ENCODE data around the gene LENG1.

The LENG1 gene

GRCh38 chr19:54191811-54192453 lies 32.4 kb upstream of the LENG1 start:
- TF ChIP-seq HDGF (IDR thresholded peaks at IDR 0.05; ENCODE audit: borderline replicate concordance) (no peak), L3MBTL2 (conservative IDR thresholded peaks at IDR 0.05) (no peak), SUZ12 (IDR thresholded peaks at IDR 0.05) (no peak), FOXK2 (IDR thresholded peaks at IDR 0.05) (no peak), FOXA1 (IDR thresholded peaks at IDR 0.05) (no peak), ARNT (IDR thresholded peaks at IDR 0.05) (no peak), CTBP1 (IDR thresholded peaks at IDR 0.05; ENCODE audit: borderline replicate concordance) (no peak), BHLHE40 (IDR thresholded peaks at IDR 0.05; ENCODE audit: borderline replicate concordance) (no peak), ELF4 (IDR thresholded peaks at IDR 0.05) (no peak), PKNOX1 (IDR thresholded peaks at IDR 0.05) (no peak), FOXM1 (IDR thresholded peaks at IDR 0.05; ENCODE audit: borderline replicate concordance) (no peak), NFRKB (IDR thresholded peaks at IDR 0.05) (no peak), LEF1 (IDR thresholded peaks at IDR 0.05; ENCODE audit: borderline replicate concordance) (no peak)
- POLR2A ChIA-PET: interaction anchor here (0.9 to 5.7 kb wide), 5 partner anchors 8 to 55 kb away, joined by 4 to 76 read pairs (median 5); partner anchors contain the start of genes CNOT3, RPS9 and TMC4
- CTCF ChIA-PET: interaction anchor here (0.5 to 0.7 kb wide), 3 partner anchors 9 to 1929 kb away, joined by 3 to 4 read pairs (median 3); partner anchors contain the start of gene ZNF787
- no peak for DNase-seq (ENCODE audit: extremely low spot score)

GRCh38 chr19:54191011-54191810 lies 31.7 kb upstream of the LENG1 start, which contains the start of gene TSEN34:
Gene TSEN34 (plus strand): TSS chr19:54191308. CDS start chr19:54191365, 57 bp downstream.
- peak; percentile 71 for DNase-seq (ENCODE audit: extremely low spot score)
- CTCF ChIA-PET: no interaction called here
- POLR2A ChIA-PET: interaction anchor here (0.6 to 5.7 kb wide), 8 partner anchors 9 to 671 kb away, joined by 3 to 76 read pairs (median 4); partner anchors contain the start of genes CNOT3, RPS9 and TMC4
- TF ChIP-seq ELF4 (IDR thresholded peaks at IDR 0.05) (no peak), ARNT (IDR thresholded peaks at IDR 0.05) (no peak), ZNF384 (IDR thresholded peaks at IDR 0.05) (no peak), PKNOX1 (IDR thresholded peaks at IDR 0.05) (no peak), BHLHE40 (IDR thresholded peaks at IDR 0.05; ENCODE audit: borderline replicate concordance) (no peak), TARDBP (IDR thresholded peaks at IDR 0.05) (no peak), LEF1 (IDR thresholded peaks at IDR 0.05; ENCODE audit: borderline replicate concordance) (no peak), HDGF (IDR thresholded peaks at IDR 0.05; ENCODE audit: borderline replicate concordance) (no peak), FOXA1 (IDR thresholded peaks at IDR 0.05) (no peak), SUZ12 (IDR thresholded peaks at IDR 0.05) (no peak), NFRKB (IDR thresholded peaks at IDR 0.05) (no peak), L3MBTL2 (conservative IDR thresholded peaks at IDR 0.05) (no peak), CTBP1 (IDR thresholded peaks at IDR 0.05; ENCODE audit: borderline replicate concordance) (no peak), FOXK2 (IDR thresholded peaks at IDR 0.05) (no peak), FOXM1 (IDR thresholded peaks at IDR 0.05; ENCODE audit: borderline replicate concordance) (no peak)

- TF ChIP-seq NFRKB (IDR thresholded peaks at IDR 0.05) (no peak), FOXA1 (IDR thresholded peaks at IDR 0.05) (no peak), FOXM1 (IDR thresholded peaks at IDR 0.05; ENCODE audit: borderline replicate concordance) (no peak), PKNOX1 (IDR thresholded peaks at IDR 0.05) (no peak), TARDBP (IDR thresholded peaks at IDR 0.05) (no peak), SUZ12 (IDR thresholded peaks at IDR 0.05) (no peak), HDGF (IDR thresholded peaks at IDR 0.05; ENCODE audit: borderline replicate concordance) (no peak), FOXK2 (IDR thresholded peaks at IDR 0.05) (no peak), BHLHE40 (IDR thresholded peaks at IDR 0.05; ENCODE audit: borderline replicate concordance) (no peak), CTBP1 (IDR thresholded peaks at IDR 0.05; ENCODE audit: borderline replicate concordance) (no peak), L3MBTL2 (conservative IDR thresholded peaks at IDR 0.05) (no peak), ZNF384 (IDR thresholded peaks at IDR 0.05) (no peak)
- DNase-seq (ENCODE audit: extremely low spot score): peak; percentile 86
- CTCF ChIA-PET: no interaction called here
- POLR2A ChIA-PET: interaction anchor here (0.6 to 5.7 kb wide), 6 partner anchors 9 to 670 kb away, joined by 3 to 76 read pairs (median 4); partner anchors contain the start of gene RPS9
Measured at GRCh38 chr19:54190503-54191010, 31.0 kb upstream of the LENG1 start.

- DNase-seq (ENCODE audit: extremely low spot score): peak; percentile 93
- CTCF ChIA-PET: interaction anchor here (1.1 kb wide), 1 partner anchor 76 kb away, joined by 4 read pairs; no protein-coding TSS in a partner anchor
- POLR2A ChIA-PET: interaction anchor here (0.6 to 5.7 kb wide), 16 partner anchors 8 to 669 kb away, joined by 3 to 76 read pairs (median 3); partner anchors contain the start of genes CNOT3, NDUFA3, PRPF31 and RPS9
- peak; percentile 88 for TF ChIP-seq L3MBTL2 (conservative IDR thresholded peaks at IDR 0.05)
- no peak for TF ChIP-seq FOXK2 (IDR thresholded peaks at IDR 0.05)
- TF ChIP-seq LEF1 (IDR thresholded peaks at IDR 0.05; ENCODE audit: borderline replicate concordance): no peak
- no peak for TF ChIP-seq TARDBP (IDR thresholded peaks at IDR 0.05)
- TF ChIP-seq ARNT (IDR thresholded peaks at IDR 0.05): no peak
- no peak for TF ChIP-seq CTBP1 (IDR thresholded peaks at IDR 0.05; ENCODE audit: borderline replicate concordance)
- TF ChIP-seq SP1 (IDR thresholded peaks at IDR 0.05): no peak; the same call in none of the 2 replicates
- TF ChIP-seq FOXM1 (IDR thresholded peaks at IDR 0.05; ENCODE audit: borderline replicate concordance): no peak
- TF ChIP-seq BHLHE40 (IDR thresholded peaks at IDR 0.05; ENCODE audit: borderline replicate concordance): no peak
- no peak for TF ChIP-seq FOXA1 (IDR thresholded peaks at IDR 0.05)
- TF ChIP-seq PKNOX1 (IDR thresholded peaks at IDR 0.05): peak; percentile 71
- no peak for TF ChIP-seq SUZ12 (IDR thresholded peaks at IDR 0.05)
- TF ChIP-seq ZNF384 (IDR thresholded peaks at IDR 0.05): no peak
Measured at GRCh38 chr19:54189735-54190502, 30.4 kb upstream of the LENG1 start.

All from HEK293T (cell line).